GM12878 (cell line): ENCODE results near the gene NAA11.

Experiments used
- BHLHE40 ChIP-seq, 2 experiments: fragments of 450-650 bp in 1 of 2; IDR thresholded peaks; 2 replicates each; pipeline ENCODE4 v1.6.1; 2011 to 2017; ENCODE audit warnings: low read depth in 2 of 2, borderline replicate concordance in 1 of 2, improper control_type of control experiment in 1 of 2, low read length in 1 of 2, mild to moderate bottlenecking in 1 of 2
- CTCF ChIP-seq, 3 experiments: IDR thresholded peaks in 2 of 3; conservative IDR thresholded peaks in 1 of 3; 2 replicates each; pipeline ENCODE4 v1.5.1; 2011; ENCODE audit warnings: low read depth in 3 of 3, low read length in 3 of 3, mild to moderate bottlenecking in 3 of 3, control low read depth in 2 of 3, moderate library complexity in 2 of 3, inconsistent platforms in 1 of 3, mixed read lengths in 1 of 3; ENCODE audit not compliant: control insufficient read depth in 2 of 3, insufficient read depth in 1 of 3; ENCODE audit errors: extremely low read depth in 1 of 3
- EP300 ChIP-seq, 2 experiments: fragments of 150-350 bp in 1 of 2; IDR thresholded peaks; 2 replicates each; pipeline ENCODE4 v1.6.1; 2011 to 2012; ENCODE audit warnings: low read depth in 2 of 2, low read length in 2 of 2, borderline replicate concordance in 1 of 2, improper control_type of control experiment in 1 of 2, inconsistent platforms in 1 of 2; ENCODE audit not compliant: control insufficient read depth in 1 of 2
- ETV6 ChIP-seq, 2 experiments: fragments of 450-650 bp in 1 of 2; IDR thresholded peaks in 1 of 2; conservative IDR thresholded peaks in 1 of 2; 2 replicates each; pipeline ENCODE4 v1.6.1; 2014; ENCODE audit warnings: antibody characterized with exemption in 1 of 2, borderline replicate concordance in 1 of 2, low read depth in 1 of 2, mild to moderate bottlenecking in 1 of 2, moderate library complexity in 1 of 2
- HDAC6 ChIP-seq: fragments of 200-600 bp; sonication (generic); IDR thresholded peaks from one replicate; pipeline ENCODE4 v1.8.0; 2017; ENCODE audit warnings: antibody characterized with exemption; ENCODE audit not compliant: unreplicated experiment
- JUNB ChIP-seq: IDR thresholded peaks from 2 replicates; pipeline ENCODE4 v1.6.1; 2016; ENCODE audit warnings: antibody characterized with exemption, mild to moderate bottlenecking
- KAT2A ChIP-seq: conservative IDR thresholded peaks from 2 replicates; pipeline ENCODE4 v1.6.1; 2011; ENCODE audit warnings: low read depth, low read length; ENCODE audit not compliant: control insufficient read depth
- PBX3 ChIP-seq: IDR thresholded peaks from 2 replicates; pipeline ENCODE4 v1.6.1; 2011; ENCODE audit warnings: mild to moderate bottlenecking, low read depth, low read length, moderate library complexity; ENCODE audit not compliant: insufficient replicate concordance
- POLR2A ChIP-seq: IDR thresholded peaks from 2 replicates; pipeline ENCODE4 v1.6.1; 2011; ENCODE audit warnings: low read depth, mild to moderate bottlenecking, low read length
- POLR2AphosphoS5 ChIP-seq: IDR thresholded peaks from 2 replicates; pipeline ENCODE4 v1.6.1; 2011; ENCODE audit warnings: mild to moderate bottlenecking, low read length, inconsistent platforms
- SMAD1 ChIP-seq: fragments of 450-650 bp; IDR thresholded peaks from 2 replicates; pipeline ENCODE4 v1.6.1; 2018; ENCODE audit warnings: mild to moderate bottlenecking, low read depth; ENCODE audit not compliant: partially characterized antibody
- SREBF2 ChIP-seq: IDR thresholded peaks from 2 replicates; pipeline ENCODE4 v1.6.1; 2012; ENCODE audit warnings: mild to moderate bottlenecking, low read length
- ZBTB4 ChIP-seq: fragments of 450-650 bp; formaldehyde crosslinking; IDR thresholded peaks from 2 replicates; pipeline ENCODE4 v1.4.0; 2022; ENCODE audit warnings: mild to moderate bottlenecking, moderate library complexity

GRCh38 chr4:79294064-79294463, 31.8 kb downstream of the NAA11 start:
- no peak for TF ChIP-seq BHLHE40 (IDR thresholded peaks at IDR 0.05; ENCODE audit: borderline replicate concordance in 1 of 2, low read depth in 2 of 2, low read length in 1 of 2)
- no peak for TF ChIP-seq CTCF (IDR thresholded peaks at IDR 0.05 in 2 of 3, conservative IDR thresholded peaks at IDR 0.05 in 1 of 3; ENCODE audit: control insufficient read depth in 2 of 3, extremely low read depth in 1 of 3, insufficient read depth in 1 of 3, low read depth in 3 of 3, low read length in 3 of 3)
- TF ChIP-seq SMAD1 = no peak
- no peak for TF ChIP-seq HDAC6
- no peak for TF ChIP-seq ETV6 (conservative IDR thresholded peaks at IDR 0.05 in 1 of 2, IDR thresholded peaks at IDR 0.05 in 1 of 2; ENCODE audit: borderline replicate concordance in 1 of 2, low read depth in 1 of 2)
- TF ChIP-seq ZBTB4 (CRISPR knock-in tag) = no peak
- TF ChIP-seq PBX3 = no peak
- TF ChIP-seq SREBF2 = no peak
- no peak for TF ChIP-seq POLR2AphosphoS5
- TF ChIP-seq JUNB = no peak
- no peak for TF ChIP-seq POLR2A
- no peak for TF ChIP-seq EP300 (IDR thresholded peaks at IDR 0.05; ENCODE audit: borderline replicate concordance in 1 of 2, control insufficient read depth in 1 of 2, low read depth in 2 of 2, low read length in 2 of 2)
- no peak for TF ChIP-seq KAT2A
